ENCODE measurements around the gene ADSS2. TPM values are rescaled to one million over a fixed set of nuclear protein-coding genes. Genes with fewer than 3 reads are reported as not detected.

Gene ADSS2
- total RNA-seq, 1 donor: 52.8 TPM

DNA sequence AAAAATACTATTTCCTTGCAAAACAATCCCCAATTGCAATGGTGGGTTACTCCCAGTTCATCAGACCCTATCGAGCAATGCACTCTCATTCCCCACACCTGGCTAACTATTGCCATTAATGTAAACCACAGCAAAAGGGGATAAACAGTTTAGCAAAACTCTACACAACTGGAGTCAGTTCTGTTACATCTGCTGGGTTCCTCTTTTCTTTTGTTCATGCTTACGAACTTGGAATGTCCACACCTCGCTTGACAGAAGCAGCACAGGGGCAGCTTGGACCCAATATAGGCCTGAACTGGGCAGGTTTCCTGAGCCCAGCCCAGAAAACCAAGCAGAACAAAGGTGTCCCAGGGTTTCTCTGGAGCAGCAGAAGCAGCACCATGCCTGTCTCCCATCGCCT is 57.4 kb downstream of the ADSS2 start:
- Histone ChIP-seq H3K4me2 (ENCODE audit: insufficient read depth, low read length) (no peak overlapping the region), H3K79me2 (ENCODE audit: insufficient read depth, low read length) (no peaks in the 10 kb centered on the region), H3K4me3 (ENCODE audit: insufficient read depth, low read length) (no peak overlapping the region), H3K27ac (ENCODE audit: low read depth, low read length) (no peak overlapping the region), H3K4me1 (ENCODE audit: insufficient read depth, low read length) (no peaks in the 10 kb centered on the region), H4K20me1 (ENCODE audit: insufficient read depth, low read length) (no peaks in the 10 kb centered on the region), H2AFZ (ENCODE audit: low read length) (no peak overlapping the region), H3K27me3 (ENCODE audit: insufficient read depth, low read length) (no peaks in the 10 kb centered on the region), H3K9me3 (ENCODE audit: low read depth, low read length) (no peaks in the 10 kb centered on the region), H3K36me3 (ENCODE audit: insufficient read depth, low read length) (no peaks in the 10 kb centered on the region)
- TF ChIP-seq, protein P1, sequence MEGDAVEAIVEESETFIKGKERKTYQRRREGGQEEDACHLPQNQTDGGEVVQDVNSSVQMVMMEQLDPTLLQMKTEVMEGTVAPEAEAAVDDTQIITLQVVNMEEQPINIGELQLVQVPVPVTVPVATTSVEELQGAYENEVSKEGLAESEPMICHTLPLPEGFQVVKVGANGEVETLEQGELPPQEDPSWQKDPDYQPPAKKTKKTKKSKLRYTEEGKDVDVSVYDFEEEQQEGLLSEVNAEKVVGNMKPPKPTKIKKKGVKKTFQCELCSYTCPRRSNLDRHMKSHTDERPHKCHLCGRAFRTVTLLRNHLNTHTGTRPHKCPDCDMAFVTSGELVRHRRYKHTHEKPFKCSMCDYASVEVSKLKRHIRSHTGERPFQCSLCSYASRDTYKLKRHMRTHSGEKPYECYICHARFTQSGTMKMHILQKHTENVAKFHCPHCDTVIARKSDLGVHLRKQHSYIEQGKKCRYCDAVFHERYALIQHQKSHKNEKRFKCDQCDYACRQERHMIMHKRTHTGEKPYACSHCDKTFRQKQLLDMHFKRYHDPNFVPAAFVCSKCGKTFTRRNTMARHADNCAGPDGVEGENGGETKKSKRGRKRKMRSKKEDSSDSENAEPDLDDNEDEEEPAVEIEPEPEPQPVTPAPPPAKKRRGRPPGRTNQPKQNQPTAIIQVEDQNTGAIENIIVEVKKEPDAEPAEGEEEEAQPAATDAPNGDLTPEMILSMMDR (IDR thresholded peaks at IDR 0.05; ENCODE audit: extremely low read depth, low read depth, low read length): no peak
- no peak for DNase-seq (ENCODE audit: insufficient read length, low spot score, missing footprints)

DNA sequence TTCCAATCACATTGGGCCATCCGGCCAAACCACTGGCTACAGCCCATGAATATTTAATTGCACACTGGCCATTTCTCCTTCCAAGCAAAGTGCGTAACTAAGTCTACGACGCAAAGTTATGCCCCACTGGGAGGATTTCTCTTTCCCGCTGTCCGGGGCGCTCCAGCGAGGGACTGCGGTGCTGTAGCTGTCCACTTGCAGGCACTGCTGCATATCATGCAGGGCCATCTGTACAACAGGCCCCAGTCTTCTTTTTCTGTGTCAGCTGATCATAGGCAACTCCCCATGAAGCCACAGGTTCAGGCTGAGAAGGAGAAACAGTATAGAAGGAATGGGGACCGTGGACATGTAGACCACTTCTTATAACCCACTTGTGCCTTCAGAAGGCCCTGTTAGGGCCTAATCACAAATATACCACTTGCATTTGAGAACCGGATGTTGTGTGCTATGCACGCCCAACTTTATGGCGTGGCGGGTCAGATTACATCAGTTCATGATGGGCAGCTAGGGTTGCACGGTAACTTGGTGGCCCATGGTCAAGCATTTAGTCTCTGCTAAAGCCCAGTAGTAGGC is 58.0 kb downstream of the ADSS2 start:
- Histone ChIP-seq H4K20me1 (ENCODE audit: insufficient read depth, low read length) (no peaks in the 10 kb centered on the region), H3K27ac (ENCODE audit: low read depth, low read length) (no peak overlapping the region), H3K27me3 (ENCODE audit: insufficient read depth, low read length) (no peaks in the 10 kb centered on the region), H3K79me2 (ENCODE audit: insufficient read depth, low read length) (no peaks in the 10 kb centered on the region), H3K4me2 (ENCODE audit: insufficient read depth, low read length) (no peak overlapping the region), H3K9me3 (ENCODE audit: low read depth, low read length) (no peaks in the 10 kb centered on the region), H3K36me3 (ENCODE audit: insufficient read depth, low read length) (no peaks in the 10 kb centered on the region), H2AFZ (ENCODE audit: low read length) (no peak overlapping the region), H3K4me3 (ENCODE audit: insufficient read depth, low read length) (no peak overlapping the region), H3K4me1 (ENCODE audit: insufficient read depth, low read length) (peaks cover 3% of the 10 kb centered on the region)
- no peak for DNase-seq (ENCODE audit: insufficient read length, low spot score, missing footprints)
- TF ChIP-seq, protein P1 (IDR thresholded peaks at IDR 0.05; ENCODE audit: extremely low read depth, low read depth, low read length): no peak

DNA sequence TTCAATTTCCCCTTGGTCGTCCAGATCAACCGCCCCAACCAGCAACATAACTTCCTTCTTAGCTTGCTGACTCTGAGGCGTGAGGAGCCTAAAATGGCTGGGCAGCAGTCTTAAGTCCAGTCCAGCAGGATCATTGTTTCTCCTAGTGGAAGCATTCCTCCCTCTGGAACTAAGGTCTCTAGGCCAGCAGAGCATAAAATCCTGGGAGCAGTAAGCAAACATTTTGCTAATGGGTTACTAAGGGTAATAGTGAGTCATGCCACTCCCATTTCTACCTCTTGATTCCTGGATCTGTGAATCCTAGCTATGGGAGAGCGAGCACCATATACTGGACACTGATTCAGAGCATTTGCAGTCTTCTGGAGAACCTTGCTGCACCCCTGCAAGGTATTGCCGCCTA is 59.9 kb downstream of the ADSS2 start:
- no peaks in the 10 kb centered on the region for H3K9me3 ChIP-seq (ENCODE audit: low read depth, low read length)
- peak; percentile 39 for DNase-seq (ENCODE audit: insufficient read length, low spot score, missing footprints)
- H3K4me2 ChIP-seq (ENCODE audit: insufficient read depth, low read length): no peak overlapping the region
- no peak overlapping the region for H3K4me3 ChIP-seq (ENCODE audit: insufficient read depth, low read length)
- no peaks in the 10 kb centered on the region for H3K27me3 ChIP-seq (ENCODE audit: insufficient read depth, low read length)
- no peaks in the 10 kb centered on the region for H3K79me2 ChIP-seq (ENCODE audit: insufficient read depth, low read length)
- TF ChIP-seq, protein P1 (IDR thresholded peaks at IDR 0.05; ENCODE audit: extremely low read depth, low read depth, low read length): no peak
- H3K36me3 ChIP-seq (ENCODE audit: insufficient read depth, low read length): no peaks in the 10 kb centered on the region
- H3K27ac ChIP-seq (ENCODE audit: low read depth, low read length): no peak overlapping the region
- H3K4me1 ChIP-seq (ENCODE audit: insufficient read depth, low read length): peaks cover 6% of the 10 kb centered on the region
- H4K20me1 ChIP-seq (ENCODE audit: insufficient read depth, low read length): no peaks in the 10 kb centered on the region
- no peak overlapping the region for H2AFZ ChIP-seq (ENCODE audit: low read length)

DNA sequence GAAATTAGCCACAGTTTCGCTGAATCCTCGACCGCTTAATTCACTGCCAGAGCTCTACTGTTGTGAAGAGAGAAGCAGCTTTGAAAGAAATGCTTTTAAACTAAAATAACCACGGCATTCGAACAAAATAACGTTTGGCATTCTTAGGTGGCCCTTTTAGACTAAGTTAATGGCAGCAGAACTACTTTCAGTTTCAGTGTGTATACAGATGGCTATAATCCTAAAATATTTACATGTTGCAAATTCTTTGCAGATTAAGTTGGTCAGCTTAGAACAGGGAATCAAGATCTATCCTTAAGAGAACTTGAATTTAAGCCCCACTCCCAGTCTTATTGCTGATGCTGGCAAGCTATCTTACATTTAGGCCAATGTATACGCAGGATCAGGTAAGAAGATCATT is 62.7 kb downstream of the ADSS2 start:
- Histone ChIP-seq H4K20me1 (ENCODE audit: insufficient read depth, low read length) (no peaks in the 10 kb centered on the region), H3K4me2 (ENCODE audit: insufficient read depth, low read length) (peak overlapping the region; percentile 85), H3K4me3 (ENCODE audit: insufficient read depth, low read length) (peak overlapping the region; percentile 60), H3K27me3 (ENCODE audit: insufficient read depth, low read length) (no peaks in the 10 kb centered on the region), H3K4me1 (ENCODE audit: insufficient read depth, low read length) (peaks cover 6% of the 10 kb centered on the region), H3K27ac (ENCODE audit: low read depth, low read length) (peak overlapping the region; percentile 41), H3K9me3 (ENCODE audit: low read depth, low read length) (no peaks in the 10 kb centered on the region), H2AFZ (ENCODE audit: low read length) (peak overlapping the region; percentile 85), H3K36me3 (ENCODE audit: insufficient read depth, low read length) (no peaks in the 10 kb centered on the region), H3K79me2 (ENCODE audit: insufficient read depth, low read length) (no peaks in the 10 kb centered on the region)
- DNase-seq (ENCODE audit: insufficient read length, low spot score, missing footprints): peak; percentile 80
- TF ChIP-seq, protein P1 (IDR thresholded peaks at IDR 0.05; ENCODE audit: extremely low read depth, low read depth, low read length): no peak

Data from osteoblast (primary cell).